Erythroblast (primary cell): ENCODE measurements around the gene GRB7.

Source experiments
- GATA1 ChIP-seq: IDR thresholded peaks from 2 replicates; pipeline ENCODE4 v1.6.1; 2011; ENCODE audit warnings: low read depth, mild to moderate bottlenecking, control low read depth, low read length, moderate library complexity
- POLR2A ChIP-seq: IDR thresholded peaks from 2 replicates; pipeline ENCODE4 v1.6.1; 2011; ENCODE audit warnings: mild to moderate bottlenecking, low read length

DNA sequence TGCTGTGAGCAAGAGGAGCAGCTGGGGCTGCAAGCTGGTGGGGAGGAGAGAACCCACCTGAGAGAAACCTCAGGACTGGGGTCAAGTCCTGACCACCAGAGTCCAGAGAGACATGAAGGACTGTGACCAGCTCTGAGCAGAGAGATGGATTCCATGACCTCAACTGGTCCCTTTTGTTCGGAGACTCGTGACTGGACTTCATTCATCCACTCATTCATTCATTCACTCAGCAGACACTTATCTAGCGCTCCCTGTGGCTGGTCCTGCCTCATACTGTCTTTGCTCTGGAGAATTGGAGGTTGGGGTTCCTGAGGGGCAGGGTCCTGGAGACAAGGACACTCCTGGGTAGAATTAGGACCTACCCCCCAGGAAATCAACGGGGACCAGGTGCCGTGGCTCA, 33.8 kb upstream of the GRB7 start:
- no peak for TF ChIP-seq POLR2A
- TF ChIP-seq GATA1: no peak
